Hematopoietic multipotent progenitor cell (in vitro differentiated cells): ENCODE results near the gene PUS1. TPM values are rescaled to one million over a fixed set of nuclear protein-coding genes. Genes with fewer than 3 reads are reported as not detected.

Experiments
- DNase-seq, 3 donors: peaks; one replicate each; pipeline ENCODE4 v3.0.0-alpha.2; 2011 to 2015; ENCODE audit warnings: low read depth in 2 of 3, low spot score in 2 of 3
- total RNA-seq: library from RNA; depleted of rRNA; stranded (reverse); fragments of >200 nt; gene quantifications from one replicate; pipeline ENCODE4 v1.2.3, GENCODE V29; 2012

Gene PUS1
- total RNA-seq, 1 donor: 30.2 TPM

GRCh38 chr12:131902332-131903241 lies 26.5 kb upstream of the PUS1 start:
- DNase-seq: no peak

DNA sequence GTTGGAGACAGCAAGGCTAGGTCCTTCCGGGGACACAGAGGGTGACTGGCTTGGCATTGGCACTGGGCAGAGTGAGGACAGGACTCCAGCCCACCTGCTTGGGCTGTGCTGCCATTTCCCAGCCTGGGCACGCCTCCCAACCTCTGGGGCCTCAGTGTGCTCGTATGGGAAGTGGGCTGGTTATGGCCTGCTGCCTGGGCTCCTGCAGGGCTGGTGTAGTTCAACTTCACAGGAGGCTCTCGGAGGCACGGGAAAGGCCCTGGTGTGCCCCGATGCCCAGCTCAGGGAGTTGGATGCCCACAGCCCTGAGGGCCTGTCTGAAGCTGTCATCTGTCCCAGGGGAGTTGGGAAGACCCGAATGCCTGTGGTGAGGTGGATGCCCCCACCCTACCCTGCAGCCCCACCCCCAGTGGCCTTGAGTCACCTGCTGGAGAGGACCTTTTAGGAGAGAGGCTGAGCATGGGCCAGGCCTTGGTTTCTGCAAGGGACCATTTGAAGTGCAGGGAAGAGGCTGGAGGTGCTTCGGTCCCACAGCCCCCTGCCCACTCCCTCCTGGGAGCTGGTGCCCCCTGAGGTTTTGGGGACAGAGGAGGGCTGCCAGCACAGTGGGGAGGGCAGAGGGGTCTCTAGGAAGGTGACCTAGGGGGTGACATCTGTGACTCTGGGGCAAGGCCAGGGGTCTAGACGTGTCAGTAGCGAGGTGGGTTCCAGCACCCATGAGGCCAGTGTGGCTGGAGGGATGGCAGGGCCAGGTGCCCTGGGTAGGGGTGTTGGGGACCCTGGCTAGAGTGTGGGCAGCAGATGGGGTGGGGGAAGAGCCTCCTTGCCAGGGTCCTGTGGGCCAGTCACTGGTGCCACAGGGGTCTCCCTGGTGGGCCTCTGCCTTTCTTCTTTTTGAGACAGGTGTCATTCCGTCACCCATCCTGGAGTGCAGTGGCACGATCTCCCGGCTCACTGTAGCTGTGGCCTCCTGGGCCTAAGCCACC lies 25.5 kb upstream of the PUS1 start:
- no peak for DNase-seq

- no peak for DNase-seq
Measured at GRCh38 chr12:131904346-131904745, 24.7 kb upstream of the PUS1 start.

GRCh38 chr12:131905081-131905629 lies 23.9 kb upstream of the PUS1 start:
- no peak for DNase-seq

DNA sequence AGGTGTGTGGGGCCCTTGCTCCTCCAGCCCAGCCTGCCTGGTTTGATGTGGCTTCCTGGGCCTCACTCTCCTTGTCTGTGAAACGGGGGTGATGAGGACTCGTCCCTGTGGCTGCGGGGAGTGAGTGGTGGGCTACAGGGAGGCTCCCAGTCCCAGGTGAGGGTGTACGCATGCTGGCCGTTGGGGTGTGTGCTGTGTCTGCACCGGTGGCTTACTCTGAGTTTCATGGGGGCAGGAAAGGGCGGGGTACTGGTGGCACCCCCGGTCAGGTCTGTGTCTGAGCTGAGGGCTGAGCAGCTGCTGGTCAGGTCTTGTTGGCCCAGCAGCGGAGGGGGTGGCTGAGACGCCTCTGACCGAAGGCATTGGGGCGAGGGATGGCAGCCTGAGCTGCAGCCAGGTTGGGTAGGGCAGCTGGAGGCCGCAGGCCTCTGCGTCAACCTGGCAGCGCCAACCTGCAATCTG lies 23.4 kb upstream of the PUS1 start:
- DNase-seq: no peak

- no peak for DNase-seq
Measured at GRCh38 chr12:131907379-131908091, 21.5 kb upstream of the PUS1 start.

GRCh38 chr12:131908092-131909080 lies 20.7 kb upstream of the PUS1 start:
- no peak for DNase-seq

DNA sequence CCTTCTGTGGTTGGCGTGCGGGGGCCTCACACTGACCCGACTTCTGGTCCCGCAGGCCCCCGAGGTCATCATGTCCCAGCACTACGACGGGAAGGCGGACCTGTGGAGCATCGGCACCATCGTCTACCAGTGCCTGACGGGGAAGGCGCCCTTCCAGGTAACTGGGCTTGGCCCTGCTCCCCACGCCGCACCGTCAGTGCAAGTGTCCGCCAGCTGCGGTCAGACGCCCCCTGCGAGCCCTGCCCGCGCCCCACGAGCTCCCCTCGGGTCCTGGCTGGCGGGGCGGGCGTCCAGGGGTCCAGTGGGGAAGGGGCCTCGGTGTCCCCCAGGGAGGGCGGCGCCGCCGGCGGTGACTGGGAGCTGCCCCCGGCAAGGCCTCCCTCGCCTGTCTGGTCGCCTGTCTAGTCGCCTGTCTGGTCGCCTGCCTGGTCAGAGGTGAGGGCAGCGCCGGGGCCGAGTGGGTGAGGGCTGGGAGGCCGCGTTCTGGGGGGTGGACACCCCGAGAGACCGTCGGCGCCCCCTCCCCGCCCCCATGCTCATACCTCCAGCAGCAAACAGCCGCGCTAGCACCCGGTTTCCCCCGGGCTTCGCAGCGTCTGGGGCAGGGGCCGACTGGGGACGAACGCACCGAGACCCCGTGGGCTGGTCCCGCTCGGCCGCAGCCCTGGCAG lies 19.9 kb upstream of the PUS1 start:
- DNase-seq: no peak

DNA sequence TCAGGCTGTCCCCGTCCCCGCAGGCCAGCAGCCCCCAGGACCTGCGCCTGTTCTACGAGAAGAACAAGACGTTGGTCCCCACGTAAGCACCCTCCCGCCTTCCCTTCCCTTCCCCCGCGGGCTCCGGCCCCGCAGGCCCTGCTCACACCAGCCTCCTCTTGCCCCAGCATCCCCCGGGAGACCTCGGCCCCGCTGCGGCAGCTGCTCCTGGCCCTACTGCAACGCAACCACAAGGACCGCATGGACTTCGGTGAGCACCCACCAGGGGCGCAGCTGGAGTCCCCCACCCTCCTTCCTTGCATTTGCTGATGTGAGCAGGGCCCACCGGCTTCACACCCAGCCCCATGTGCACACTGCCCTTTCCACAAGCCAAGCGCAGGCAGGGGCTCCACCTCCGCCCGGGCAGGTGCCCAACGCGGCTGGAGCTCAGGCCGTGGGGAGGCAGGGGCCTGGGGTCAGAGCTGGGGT lies 19.3 kb upstream of the PUS1 start:
- DNase-seq: no peak

DNA sequence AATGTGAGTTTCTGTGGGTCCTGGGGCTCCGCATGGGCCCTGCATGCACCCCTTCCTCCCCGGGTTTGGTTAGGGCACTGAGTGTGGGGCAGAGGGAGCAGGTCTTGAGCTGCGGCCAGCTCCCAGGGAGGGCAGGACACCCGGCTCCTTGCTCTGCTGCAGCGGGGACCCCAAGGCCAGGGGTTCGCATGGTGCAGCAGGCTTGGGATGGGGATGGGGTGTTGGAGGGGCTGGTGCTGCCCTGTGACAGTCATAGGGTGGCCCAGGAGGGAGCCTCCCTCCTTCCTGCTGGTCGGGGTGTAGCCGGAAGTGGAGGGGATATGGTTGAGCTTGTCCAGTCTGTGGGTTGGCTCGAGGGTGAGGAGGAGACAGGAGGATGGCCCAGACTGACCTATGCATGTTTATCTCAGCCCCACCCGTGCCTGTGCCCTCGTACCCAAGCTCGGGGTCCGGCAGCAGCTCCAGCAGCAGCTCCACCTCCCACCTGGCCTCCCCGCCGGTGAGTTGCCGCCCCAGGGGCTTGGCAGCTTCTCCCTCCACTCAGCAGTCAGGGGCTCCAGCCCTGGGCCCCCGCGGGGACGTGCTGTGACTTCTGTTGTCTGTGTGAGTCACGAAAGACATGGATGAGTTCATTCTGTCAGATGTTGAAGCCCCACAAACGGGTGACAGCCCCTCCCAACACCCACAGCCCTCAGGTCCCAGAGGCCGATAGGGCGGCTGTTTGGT lies 18.6 kb upstream of the PUS1 start:
- no peak for DNase-seq

GRCh38 chr12:131911028-131911650 lies 17.9 kb upstream of the PUS1 start:
- no peak for DNase-seq

DNA sequence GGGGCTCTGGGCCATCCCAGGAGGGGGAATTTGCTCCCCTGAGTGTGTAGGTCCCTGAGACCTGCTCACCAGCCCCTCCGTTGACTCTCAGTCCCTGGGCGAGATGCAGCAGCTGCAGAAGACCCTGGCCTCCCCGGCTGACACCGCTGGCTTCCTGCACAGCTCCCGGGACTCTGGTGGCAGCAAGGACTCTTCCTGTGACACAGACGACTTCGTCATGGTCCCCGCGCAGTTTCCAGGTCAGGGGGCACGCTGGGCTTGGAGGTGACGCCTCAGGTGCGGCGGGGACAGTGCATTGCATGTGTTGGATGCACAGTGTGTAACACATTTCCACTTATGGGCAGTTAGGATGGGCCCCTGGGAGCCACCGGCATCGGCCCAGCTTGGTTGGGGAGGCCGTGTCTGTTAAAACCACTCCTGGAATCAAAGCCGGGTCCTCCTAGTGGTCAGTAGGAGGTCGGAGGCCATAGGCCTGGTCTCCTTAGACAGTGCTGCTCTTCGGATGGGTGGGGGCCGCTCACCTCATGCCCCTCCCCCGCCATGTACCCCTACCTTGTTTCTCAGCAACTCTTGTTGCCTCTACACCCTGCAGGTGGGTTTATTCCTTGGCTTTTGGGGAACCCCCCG lies 17.1 kb upstream of the PUS1 start:
- DNase-seq: no peak

DNA sequence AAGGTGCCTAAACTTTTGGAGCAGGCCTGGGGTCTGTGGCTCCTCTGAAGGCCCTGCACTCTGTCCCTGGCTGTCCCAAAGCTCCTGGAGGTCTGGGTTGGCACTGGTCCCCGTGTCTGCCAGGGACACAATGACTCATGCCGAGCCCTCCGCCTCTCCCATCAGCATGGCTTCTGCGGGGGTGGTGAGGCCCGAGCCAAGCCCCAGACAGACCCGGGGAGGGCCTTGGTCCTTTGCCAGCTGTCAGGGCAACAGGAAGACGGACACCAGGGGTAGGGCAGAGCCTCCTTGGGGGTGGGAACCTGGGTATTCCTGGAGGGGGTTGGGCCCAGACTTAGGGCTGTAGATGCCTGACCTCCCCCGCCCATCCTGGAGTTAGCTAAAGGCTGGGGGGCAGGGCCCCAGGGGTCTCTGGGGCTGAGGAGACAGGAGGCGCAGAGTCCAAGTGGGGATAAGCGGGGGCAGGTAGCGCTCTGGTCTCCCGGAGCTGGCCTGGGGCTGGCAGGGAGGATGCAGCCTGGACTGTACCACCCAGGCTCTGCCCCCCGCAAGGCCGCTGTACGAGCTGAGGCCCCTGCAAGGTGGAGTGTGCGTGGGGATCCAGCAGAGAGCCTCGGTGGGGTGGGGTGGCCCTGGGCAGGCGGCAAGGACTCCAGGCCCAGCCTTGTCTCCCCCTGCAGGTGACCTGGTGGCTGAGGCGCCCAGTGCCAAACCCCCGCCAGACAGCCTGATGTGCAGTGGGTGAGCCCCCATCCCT lies 16.4 kb upstream of the PUS1 start:
- DNase-seq: no peak

GRCh38 chr12:131913666-131914065 lies 15.4 kb upstream of the PUS1 start:
- no peak for DNase-seq

DNA sequence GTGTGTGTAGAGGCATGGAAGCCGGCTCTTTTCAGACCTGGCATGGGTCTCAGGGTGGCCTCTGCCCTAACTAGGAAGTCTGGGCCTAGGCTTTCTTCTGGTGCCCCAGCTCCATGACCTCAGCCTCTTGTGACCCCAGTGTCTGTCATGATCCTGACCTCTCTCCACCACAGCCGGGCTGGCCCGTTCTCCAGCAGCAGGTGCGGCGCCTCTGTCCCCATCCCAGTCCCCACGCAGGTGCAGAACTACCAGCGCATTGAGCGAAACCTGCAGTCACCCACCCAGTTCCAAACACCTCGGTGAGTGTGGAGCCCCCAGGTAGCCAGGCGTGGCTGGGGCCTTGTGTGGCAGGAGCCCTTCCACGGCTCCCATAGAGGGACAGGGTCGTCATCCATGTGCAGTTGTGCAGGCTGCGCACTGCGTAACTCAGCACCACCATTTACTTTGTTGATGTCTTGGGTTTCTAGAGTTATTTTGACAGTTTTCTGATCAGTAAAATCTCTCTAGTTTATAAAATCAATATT lies 14.8 kb upstream of the PUS1 start:
- no peak for DNase-seq
